AG04449 (cell line): ENCODE results near the gene COL2A1.

ENCODE experiments used
- CTCF ChIA-PET: fragments of 350-600 bp; formaldehyde crosslinking; extraction: SDS; loops from one replicate; lab custom pipeline; 2021; ENCODE audit warnings: antibody characterized with exemption; lab: Yijun Ruan, JAX
- POLR2A ChIA-PET: fragments of 400-600, 350-600 bp; formaldehyde crosslinking; extraction: SDS; loops from one replicate; lab custom pipeline; 2020; ENCODE audit warnings: antibody characterized with exemption, inconsistent platforms; lab: Yijun Ruan, JAX
- DNase-seq: peaks from one replicate; pipeline ENCODE4 v3.0.0-alpha.2; 2010; ENCODE audit warnings: low read depth, low spot score
- H3K4me3 ChIP-seq: 2 replicates; pipeline ENCODE4 v1.5.1; 2011; ENCODE audit warnings: low read depth, mild to moderate bottlenecking, control low read depth, low read length
- CTCF ChIP-seq: IDR thresholded peaks from one replicate; pipeline ENCODE4 v1.5.1; 2011; ENCODE audit warnings: mild to moderate bottlenecking, moderate library complexity, low read length, control low read depth, inconsistent platforms; ENCODE audit not compliant: insufficient read depth; ENCODE audit errors: missing control alignments

Gene COL2A1

GRCh38 chr12:48038085-48038484, 33.8 kb upstream of the COL2A1 start:
- POLR2A ChIA-PET, result no interaction called here
- TF ChIP-seq CTCF, result no peak
- CTCF ChIA-PET, result no interaction called here

GRCh38 chr12:48037267-48037915, 33.1 kb upstream of the COL2A1 start:
- no peak for DNase-seq
- TF ChIP-seq CTCF, result no peak
- ChIA-PET POLR2A (no interaction called here), CTCF (interaction anchor here (0.6 kb wide), 1 partner anchor 83 kb away, joined by 3 read pairs; no protein-coding TSS in a partner anchor)
- H3K4me3 ChIP-seq, result no peak overlapping the region

More at GRCh38 chr12:48038085-48038484, 33.8 kb upstream of the COL2A1 start:
- no peak overlapping the region for H3K4me3 ChIP-seq
- DNase-seq, result no peak

- ChIA-PET CTCF (no interaction called here), POLR2A (no interaction called here)
- no peak for DNase-seq
- no peak for TF ChIP-seq CTCF
- H3K4me3 ChIP-seq, result no peak overlapping the region
These were observed 32.5 kb upstream of the COL2A1 start for GRCh38 chr12:48036818-48037217.

GRCh38 chr12:48034835-48035805, 30.8 kb upstream of the COL2A1 start:
- ChIA-PET POLR2A (no interaction called here), CTCF (no interaction called here)
- TF ChIP-seq CTCF, result no peak
- H3K4me3 ChIP-seq, result no peak overlapping the region
- DNase-seq, result no peak

GRCh38 chr12:48033451-48033850, 29.2 kb upstream of the COL2A1 start:
- DNase-seq, result no peak
- CTCF ChIA-PET, result no interaction called here
- H3K4me3 ChIP-seq, result no peak overlapping the region
- no peak for TF ChIP-seq CTCF
- POLR2A ChIA-PET, result no interaction called here

GRCh38 chr12:48032597-48032996, 28.3 kb upstream of the COL2A1 start:
- no peak for DNase-seq
- TF ChIP-seq CTCF, result no peak
- CTCF ChIA-PET, result no interaction called here
- H3K4me3 ChIP-seq, result no peak overlapping the region
- POLR2A ChIA-PET, result no interaction called here
